IPS-15b (cell line): ENCODE measurements around the gene EPAS1.

Experiments used
- H3K27me3 ChIP-seq: one replicate; pipeline ENCODE4 v1.6.1; 2013; ENCODE audit warnings: low read length; ENCODE audit not compliant: control insufficient read depth, insufficient read depth
- H3K36me3 ChIP-seq: one replicate; pipeline ENCODE4 v1.6.1; 2013; ENCODE audit warnings: low read length; ENCODE audit not compliant: control insufficient read depth, insufficient read depth
- H3K4me1 ChIP-seq: one replicate; pipeline ENCODE4 v1.6.1; 2013; ENCODE audit warnings: mild to moderate bottlenecking, low read length; ENCODE audit not compliant: control insufficient read depth, insufficient read depth
- H3K4me3 ChIP-seq: one replicate; pipeline ENCODE4 v1.5.1; 2013; ENCODE audit warnings: low read depth, low read length
- H3K9ac ChIP-seq: one replicate; pipeline ENCODE4 v1.6.1; 2013; ENCODE audit warnings: low read depth, mild to moderate bottlenecking, low read length
- H3K9me3 ChIP-seq: one replicate; pipeline ENCODE4 v1.6.1; 2013; ENCODE audit warnings: mild to moderate bottlenecking, low read length; ENCODE audit not compliant: control insufficient read depth, insufficient read depth

EPAS1 gene

DNA sequence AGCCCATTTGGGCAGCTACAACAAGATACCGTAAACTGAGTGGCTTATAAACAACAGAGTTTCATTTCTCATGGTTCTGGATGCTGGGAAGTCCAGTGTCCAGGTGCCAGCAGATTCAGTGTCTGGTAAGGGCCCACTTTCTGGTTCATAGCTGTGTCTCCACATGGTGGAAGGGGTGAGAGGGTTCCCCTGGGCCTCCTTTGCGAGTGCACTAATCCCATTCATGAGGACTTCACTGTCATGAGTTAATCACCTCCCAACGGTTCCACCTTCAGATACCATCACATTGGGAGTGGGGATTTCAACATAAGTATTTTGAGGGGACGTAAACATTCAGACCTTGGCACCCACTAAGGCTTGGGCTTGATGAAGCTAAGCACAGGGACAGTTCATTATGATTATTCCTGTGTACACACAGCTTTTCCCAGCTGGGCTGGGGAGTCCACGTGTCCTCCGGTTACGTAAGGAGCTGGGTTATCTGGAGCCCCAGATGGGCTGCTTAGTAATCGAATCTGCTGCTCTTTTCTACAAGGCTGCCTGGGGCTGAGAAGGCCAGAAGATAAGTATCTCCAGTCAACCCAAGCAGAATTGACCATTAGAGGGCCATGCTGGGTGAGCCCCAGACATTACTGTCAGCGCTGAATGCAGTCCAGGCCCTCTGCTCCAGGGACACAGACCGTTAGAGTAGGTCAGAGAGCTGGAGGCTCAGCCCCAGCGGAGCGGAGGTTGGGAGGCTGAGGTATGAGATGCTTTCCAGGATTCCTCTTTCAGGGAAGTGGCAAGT lies 42.7 kb downstream of the EPAS1 start:
- H3K9me3 ChIP-seq = no peaks in the 10 kb centered on the region
- H3K4me3 ChIP-seq = no peak overlapping the region
- peaks cover 5% of the 10 kb centered on the region for H3K4me1 ChIP-seq
- H3K36me3 ChIP-seq = no peaks in the 10 kb centered on the region
- no peak overlapping the region for H3K9ac ChIP-seq
- peaks cover 8% of the 10 kb centered on the region for H3K27me3 ChIP-seq

DNA sequence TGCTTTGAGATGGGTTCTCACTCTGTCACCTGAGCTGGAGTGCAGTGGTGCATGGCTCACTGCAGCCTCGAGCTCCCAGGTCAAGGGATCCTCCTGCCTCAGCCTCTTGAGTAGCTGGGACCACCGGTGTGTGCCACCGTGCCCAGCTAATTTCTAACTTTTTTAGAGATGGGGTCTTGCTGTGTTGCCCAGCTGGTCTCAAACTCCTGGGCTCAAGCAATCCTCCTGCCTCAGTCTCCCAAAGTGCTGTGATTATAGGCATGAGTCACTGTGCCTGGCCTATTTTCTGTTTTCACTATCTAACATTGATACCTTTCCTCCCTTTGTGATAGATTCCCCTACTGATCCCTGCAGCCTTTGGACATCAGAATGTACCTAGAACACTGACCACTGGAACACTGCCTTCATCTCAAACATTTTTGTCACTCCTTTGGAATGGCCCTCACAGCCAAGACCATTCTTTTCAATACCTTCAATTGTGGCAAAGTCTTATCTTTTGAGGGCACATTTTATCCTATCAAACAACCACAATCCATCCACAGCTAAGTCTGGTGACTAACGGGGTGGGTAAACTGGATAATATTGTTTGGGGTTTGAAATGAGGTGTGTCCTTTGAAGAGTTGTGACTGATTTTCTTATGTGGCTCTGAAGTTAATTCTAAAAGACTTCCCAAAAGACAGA lies 43.7 kb downstream of the EPAS1 start:
- Histone ChIP-seq H3K9ac (no peak overlapping the region), H3K4me1 (peaks cover 5% of the 10 kb centered on the region), H3K4me3 (no peak overlapping the region), H3K36me3 (no peaks in the 10 kb centered on the region), H3K9me3 (no peaks in the 10 kb centered on the region), H3K27me3 (peaks cover 8% of the 10 kb centered on the region)

DNA sequence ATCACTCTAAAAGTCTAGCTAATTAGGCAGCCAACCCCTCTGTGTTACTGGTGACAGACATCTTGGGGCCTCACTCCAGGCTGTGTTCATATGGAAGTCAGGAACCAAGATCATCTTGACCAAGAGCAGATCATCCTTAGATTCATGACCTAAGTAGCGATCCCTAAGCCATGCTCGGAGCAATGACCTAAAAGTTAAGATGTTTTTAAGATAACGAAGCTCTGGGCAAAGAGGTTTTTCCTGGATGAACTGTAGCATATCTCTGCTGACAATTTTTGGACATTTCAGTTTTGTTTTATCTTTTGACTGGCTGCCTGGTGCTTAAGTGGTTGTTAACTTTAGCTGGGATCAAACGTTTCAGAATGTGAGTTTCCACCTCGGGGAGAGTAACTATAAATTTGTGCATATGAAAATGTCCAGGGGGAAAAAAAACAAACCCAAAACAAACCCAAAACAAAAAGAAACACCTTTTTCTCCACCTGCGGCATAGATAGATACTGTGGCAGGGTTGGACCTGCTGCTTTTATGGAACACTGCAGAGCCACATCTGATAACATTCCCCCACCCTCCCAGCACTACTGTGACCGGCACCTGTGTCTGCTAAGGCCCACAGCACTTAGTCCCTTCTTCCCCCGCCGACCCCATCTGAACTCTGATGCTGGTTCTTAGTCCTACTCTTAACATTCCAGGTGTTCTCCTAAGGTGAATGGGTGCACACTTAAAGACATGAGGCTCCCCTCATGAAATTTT lies 45.5 kb downstream of the EPAS1 start:
- H3K4me3 ChIP-seq = no peak overlapping the region
- no peaks in the 10 kb centered on the region for H3K9me3 ChIP-seq
- H3K9ac ChIP-seq = no peak overlapping the region
- no peaks in the 10 kb centered on the region for H3K36me3 ChIP-seq
- peaks cover 2% of the 10 kb centered on the region for H3K27me3 ChIP-seq
- H3K4me1 ChIP-seq = no peaks in the 10 kb centered on the region

DNA sequence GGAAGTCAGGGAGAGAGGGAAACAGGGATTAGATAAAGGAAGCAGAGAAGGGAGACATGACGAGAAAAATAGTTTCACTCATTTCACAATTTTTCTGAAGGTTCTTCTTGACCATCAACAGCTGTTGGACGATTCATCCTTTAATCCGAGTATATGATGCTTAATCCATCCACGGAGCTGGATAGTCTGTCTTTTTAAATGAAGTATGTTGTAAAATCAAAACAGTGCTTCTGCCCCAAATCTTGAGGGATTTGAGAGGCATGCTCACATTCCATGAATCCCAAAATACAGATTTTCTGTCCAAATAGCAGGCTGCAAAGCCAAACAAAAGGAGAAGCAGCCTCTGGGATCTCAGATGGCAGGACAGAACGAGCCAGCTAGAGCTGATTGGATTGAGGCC lies 47.5 kb downstream of the EPAS1 start:
- no peak overlapping the region for H3K4me3 ChIP-seq
- no peaks in the 10 kb centered on the region for H3K9me3 ChIP-seq
- no peak overlapping the region for H3K9ac ChIP-seq
- H3K36me3 ChIP-seq = no peaks in the 10 kb centered on the region
- no peaks in the 10 kb centered on the region for H3K27me3 ChIP-seq
- H3K4me1 ChIP-seq = no peaks in the 10 kb centered on the region

DNA sequence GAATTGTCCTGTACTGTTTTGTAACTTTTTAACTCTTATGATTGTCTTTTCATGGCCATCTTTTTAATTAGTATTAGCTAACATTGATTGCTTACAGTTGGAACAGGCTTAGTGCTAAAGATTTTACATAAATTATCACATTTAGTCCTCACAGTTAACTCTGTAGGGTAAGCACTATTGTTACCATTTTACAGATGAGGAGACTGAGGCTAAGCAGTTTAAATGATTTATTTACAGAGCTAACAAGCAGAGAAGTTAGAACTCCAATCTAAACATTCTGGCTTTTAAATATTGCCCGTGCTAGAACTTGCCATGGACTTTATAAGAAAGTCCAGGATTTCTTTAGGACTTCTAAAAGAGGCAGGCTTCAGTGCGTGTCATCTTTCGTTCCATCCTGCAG lies 48.6 kb downstream of the EPAS1 start:
- Histone ChIP-seq H3K4me1 (no peaks in the 10 kb centered on the region), H3K36me3 (no peaks in the 10 kb centered on the region), H3K9me3 (no peaks in the 10 kb centered on the region)

DNA sequence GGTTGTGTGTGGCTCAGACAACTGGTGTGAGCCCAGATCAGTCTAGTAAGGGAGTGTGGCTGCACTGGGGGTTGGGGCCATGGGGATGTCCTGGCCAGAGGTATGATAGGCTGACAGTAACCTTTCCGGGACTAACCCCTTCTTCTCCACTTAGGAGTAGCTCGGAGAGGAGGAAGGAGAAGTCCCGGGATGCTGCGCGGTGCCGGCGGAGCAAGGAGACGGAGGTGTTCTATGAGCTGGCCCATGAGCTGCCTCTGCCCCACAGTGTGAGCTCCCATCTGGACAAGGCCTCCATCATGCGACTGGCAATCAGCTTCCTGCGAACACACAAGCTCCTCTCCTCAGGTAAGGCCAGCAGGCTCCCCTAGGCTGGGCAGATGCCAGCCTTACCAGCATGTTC lies 49.5 kb downstream of the EPAS1 start:
- no peak overlapping the region for H3K4me3 ChIP-seq
- no peak overlapping the region for H3K9ac ChIP-seq
- H3K9me3 ChIP-seq = no peaks in the 10 kb centered on the region
- no peaks in the 10 kb centered on the region for H3K27me3 ChIP-seq
- H3K4me1 ChIP-seq = no peaks in the 10 kb centered on the region
- no peaks in the 10 kb centered on the region for H3K36me3 ChIP-seq

More for the DNA sequence above, 48.6 kb downstream of the EPAS1 start:
- H3K4me3 ChIP-seq = no peak overlapping the region
- no peak overlapping the region for H3K9ac ChIP-seq
- H3K27me3 ChIP-seq = no peaks in the 10 kb centered on the region

DNA sequence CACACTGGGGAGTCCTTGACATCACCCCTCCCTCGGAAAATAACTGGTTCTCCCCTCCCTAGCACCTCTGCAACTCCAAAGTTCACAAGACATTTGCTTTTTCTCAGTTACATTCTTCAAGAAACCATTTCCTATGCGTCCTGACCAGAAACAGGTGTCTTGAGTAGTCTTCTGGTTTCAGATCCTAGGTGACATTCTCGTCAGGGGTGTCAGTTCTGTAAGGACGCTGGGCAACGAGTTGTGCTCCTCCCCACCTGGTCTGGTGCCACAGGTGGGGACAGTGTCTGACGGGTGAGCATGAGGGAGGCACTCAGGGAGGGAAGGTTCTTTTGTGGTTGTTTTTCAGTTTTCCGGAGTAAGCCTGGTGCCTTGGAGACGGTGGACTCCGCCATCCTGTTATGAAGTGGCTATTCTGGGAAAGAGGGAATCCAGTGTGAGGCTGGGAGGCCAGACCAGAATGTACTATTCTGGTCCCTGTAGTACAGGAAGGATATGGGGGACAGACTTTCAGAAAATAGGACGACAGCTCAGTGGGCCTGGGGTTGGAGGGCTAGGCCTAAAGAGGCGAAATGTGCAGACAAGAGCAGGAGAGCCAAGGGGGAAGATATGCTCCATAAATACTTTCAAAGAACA lies 50.6 kb downstream of the EPAS1 start:
- Histone ChIP-seq H3K36me3 (no peaks in the 10 kb centered on the region), H3K9ac (no peak overlapping the region), H3K27me3 (no peaks in the 10 kb centered on the region), H3K4me1 (no peaks in the 10 kb centered on the region), H3K4me3 (no peak overlapping the region), H3K9me3 (no peaks in the 10 kb centered on the region)

DNA sequence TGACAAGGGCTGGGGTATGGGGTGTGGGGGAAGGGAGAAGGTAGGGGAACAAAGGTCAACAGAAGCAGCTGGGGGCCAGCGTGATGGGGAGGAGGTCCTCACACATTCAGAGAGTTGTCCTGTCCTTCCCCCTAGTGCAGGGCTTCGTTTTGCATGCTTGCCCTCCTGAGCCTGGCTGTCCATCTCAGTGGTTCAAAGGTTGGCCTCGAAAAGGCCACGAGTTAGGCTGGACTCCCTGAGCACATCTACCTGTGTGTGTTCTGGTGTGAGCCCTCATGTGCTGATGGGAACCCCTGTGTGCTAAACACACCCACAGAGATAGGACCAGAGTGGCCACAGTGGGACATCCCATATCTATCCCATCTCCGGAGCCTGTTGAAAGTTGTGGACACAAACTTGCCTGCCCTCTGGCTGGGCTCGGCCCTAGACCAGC lies 51.9 kb downstream of the EPAS1 start:
- Histone ChIP-seq H3K9me3 (no peaks in the 10 kb centered on the region), H3K36me3 (no peaks in the 10 kb centered on the region), H3K9ac (no peak overlapping the region), H3K4me3 (no peak overlapping the region), H3K4me1 (no peaks in the 10 kb centered on the region), H3K27me3 (no peaks in the 10 kb centered on the region)

DNA sequence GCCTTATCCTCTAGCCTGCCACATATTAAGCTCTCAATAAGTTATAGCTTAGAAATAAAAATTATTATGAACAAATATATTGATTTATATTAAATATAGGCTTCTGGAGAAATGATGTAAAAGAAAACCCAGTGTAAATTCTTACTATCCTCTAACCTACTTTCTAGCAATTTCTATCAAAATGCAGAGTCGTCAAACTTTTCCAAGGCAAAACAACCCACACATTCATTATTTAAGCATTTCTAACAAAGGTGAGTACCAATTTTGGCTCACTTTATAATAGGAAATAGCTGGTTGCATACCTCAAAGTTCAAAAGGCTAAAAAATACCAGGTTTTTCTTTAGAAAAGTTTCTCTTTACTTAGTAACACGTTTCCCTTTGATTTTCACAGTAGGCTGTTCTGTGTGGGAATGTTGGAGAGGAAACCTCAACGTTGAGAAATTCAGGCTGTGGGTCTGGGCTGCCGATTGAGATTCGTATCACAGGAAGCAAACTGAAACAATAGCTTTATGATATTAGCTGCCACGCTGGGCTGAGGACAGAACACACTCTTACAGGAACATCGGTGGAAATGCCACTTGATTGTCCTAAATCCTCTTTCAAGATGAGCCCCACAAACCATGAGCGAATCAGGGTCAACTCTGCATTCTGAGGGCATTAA lies 53.0 kb downstream of the EPAS1 start:
- Histone ChIP-seq H3K36me3 (no peaks in the 10 kb centered on the region), H3K9me3 (no peaks in the 10 kb centered on the region), H3K4me1 (no peaks in the 10 kb centered on the region), H3K4me3 (no peak overlapping the region), H3K9ac (no peak overlapping the region), H3K27me3 (no peaks in the 10 kb centered on the region)

DNA sequence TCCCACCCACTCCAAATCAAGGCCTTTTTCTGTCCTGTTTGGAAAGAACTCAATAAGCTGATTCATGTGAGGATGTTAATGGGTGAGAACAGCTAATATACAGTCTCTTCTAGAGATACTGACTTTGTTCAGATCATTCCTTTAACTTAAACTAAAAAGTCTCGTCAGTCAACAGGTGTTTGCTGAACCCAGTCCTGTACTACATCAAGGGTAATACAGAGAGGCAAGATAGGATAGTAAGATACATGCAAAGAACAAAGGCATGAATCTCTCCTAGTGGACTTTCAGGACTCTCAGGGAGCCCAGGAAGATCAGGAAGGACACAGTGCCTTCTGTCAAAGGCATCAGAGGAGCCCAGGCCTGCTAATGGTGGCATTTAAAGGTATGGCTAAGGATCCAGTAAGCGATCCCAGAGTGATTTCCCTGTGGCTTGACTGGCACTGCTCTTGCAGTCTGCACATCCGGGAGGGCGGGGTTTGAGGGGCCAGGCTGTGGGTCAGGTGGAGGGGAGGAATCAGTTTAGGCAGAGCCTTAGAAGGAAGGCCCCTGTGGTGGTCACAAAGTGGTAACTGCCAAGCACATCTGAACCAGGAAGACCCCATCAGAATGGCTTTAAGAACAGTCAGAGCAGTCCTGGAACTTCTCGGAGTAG lies 54.0 kb downstream of the EPAS1 start:
- no peak overlapping the region for H3K4me3 ChIP-seq
- H3K36me3 ChIP-seq = no peaks in the 10 kb centered on the region
- H3K9me3 ChIP-seq = no peaks in the 10 kb centered on the region
- no peak overlapping the region for H3K9ac ChIP-seq
- no peaks in the 10 kb centered on the region for H3K27me3 ChIP-seq
- no peaks in the 10 kb centered on the region for H3K4me1 ChIP-seq

DNA sequence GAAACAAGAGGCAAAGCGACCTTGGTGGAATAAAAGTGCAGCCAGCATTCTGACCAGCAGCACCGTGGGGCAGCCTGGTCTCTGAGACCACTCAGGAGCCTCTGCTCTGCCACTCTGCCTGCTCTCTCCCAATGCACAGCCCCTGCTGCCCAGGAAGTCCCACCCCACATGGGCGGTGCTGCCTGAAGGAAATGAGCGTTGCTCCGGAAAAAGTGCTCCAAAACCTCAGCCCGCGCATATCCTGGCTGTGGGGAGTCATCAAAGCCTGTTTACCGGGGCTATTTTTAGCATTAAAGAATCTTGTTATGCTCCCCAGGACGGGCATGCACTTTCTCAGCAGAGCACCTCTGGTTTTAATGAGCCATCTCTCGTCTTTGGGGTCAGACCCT lies 54.5 kb downstream of the EPAS1 start:
- Histone ChIP-seq H3K9ac (no peak overlapping the region), H3K4me1 (no peaks in the 10 kb centered on the region), H3K36me3 (no peaks in the 10 kb centered on the region), H3K27me3 (no peaks in the 10 kb centered on the region), H3K4me3 (no peak overlapping the region), H3K9me3 (no peaks in the 10 kb centered on the region)
